Type B pancreatic cell (in vitro differentiated cells): Measurements from ENCODE around the gene KIF26B. TPM values are rescaled to one million over a fixed set of nuclear protein-coding genes. Genes with fewer than 3 reads are reported as not detected.
"Not testable (repeated sequence)": the region's sequence is repeated elsewhere in the genome, so short reads cannot be mapped to it uniquely, and the experiment has no call there.

Experiments
- DNase-seq: peaks from one replicate; pipeline ENCODE4 v3.0.0; 2021; ENCODE audit warnings: mixed read lengths; ENCODE audit not compliant: unreplicated experiment; ENCODE audit errors: extremely low spot score
- H3K27ac Mint-ChIP-seq: 2 replicates; pipeline ENCODE4 v1.8.0; 2021; ENCODE audit warnings: mild to moderate bottlenecking, mixed read lengths
- H3K27me3 Mint-ChIP-seq: 2 replicates; pipeline ENCODE4 v1.8.0; 2021; ENCODE audit warnings: mixed read lengths
- H3K36me3 Mint-ChIP-seq: 2 replicates; pipeline ENCODE4 v1.8.0; 2021; ENCODE audit warnings: mixed read lengths
- H3K4me1 Mint-ChIP-seq: one replicate; pipeline ENCODE4 v1.8.0; 2021; ENCODE audit warnings: mixed read lengths; ENCODE audit not compliant: unreplicated experiment
- H3K4me3 Mint-ChIP-seq: 2 replicates; pipeline ENCODE4 v1.8.0; 2021; ENCODE audit warnings: mild to moderate bottlenecking, mixed read lengths
- H3K9me3 Mint-ChIP-seq: 2 replicates; pipeline ENCODE4 v1.8.0; 2021; ENCODE audit warnings: mixed read lengths
- total RNA-seq: library from RNA; stranded (reverse); gene quantifications from 2 replicates; pipeline ENCODE4 v1.2.1, GENCODE V29; 2021; ENCODE audit warnings: low replicate concordance
- TF ChIP-seq, protein P1 (sequence below): fragments of 200-600 bp; sonication (generic); conservative IDR thresholded peaks from 2 replicates; pipeline ENCODE4 v1.5.0; 2021; ENCODE audit warnings: antibody characterized with exemption, mild to moderate bottlenecking

Gene KIF26B
- total RNA-seq, 1 donor from 2014 or later = 22.1 TPM

DNA sequence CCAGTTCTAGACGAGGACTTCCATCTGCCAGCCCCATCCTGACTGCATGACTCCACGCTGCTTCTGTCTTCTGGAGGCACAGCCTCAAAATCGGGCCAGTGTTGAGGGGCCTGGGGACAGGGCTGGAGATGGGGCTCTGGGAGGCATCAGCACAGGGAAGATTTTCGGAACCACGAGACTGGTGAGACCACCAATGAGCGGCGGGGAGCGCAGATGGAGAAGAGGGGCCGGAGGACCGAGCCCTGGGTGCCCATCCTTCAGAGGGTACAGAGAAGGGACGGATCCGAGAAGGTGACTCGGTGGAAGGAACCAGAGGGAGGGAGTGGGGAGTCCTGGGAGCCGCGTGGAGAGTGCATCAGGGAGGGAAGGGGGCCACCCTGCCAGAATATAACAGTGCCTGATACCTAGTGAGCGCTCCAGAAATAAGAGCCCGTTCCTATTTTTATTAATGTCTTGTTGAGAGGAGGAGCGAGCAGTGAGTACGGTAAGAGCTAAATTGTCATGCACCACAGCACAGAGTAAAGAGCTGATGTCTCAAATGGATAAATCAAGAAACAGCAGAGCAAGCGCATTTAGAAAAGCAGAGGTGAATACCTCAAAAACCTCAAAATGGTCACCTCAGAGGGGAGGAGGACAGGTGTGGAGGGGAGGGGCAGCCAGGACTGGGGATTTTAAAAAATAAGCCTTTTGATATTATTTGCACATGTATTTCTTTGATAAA lies 26.2 kb upstream of the KIF26B start:
- peaks cover 4% of the 10 kb centered on the region for H3K9me3 Mint-ChIP-seq
- no peak overlapping the region for H3K27ac Mint-ChIP-seq
- H3K4me3 Mint-ChIP-seq = no peak overlapping the region
- peaks cover 8% of the 10 kb centered on the region for H3K36me3 Mint-ChIP-seq
- no peak for DNase-seq
- TF ChIP-seq, protein P1, sequence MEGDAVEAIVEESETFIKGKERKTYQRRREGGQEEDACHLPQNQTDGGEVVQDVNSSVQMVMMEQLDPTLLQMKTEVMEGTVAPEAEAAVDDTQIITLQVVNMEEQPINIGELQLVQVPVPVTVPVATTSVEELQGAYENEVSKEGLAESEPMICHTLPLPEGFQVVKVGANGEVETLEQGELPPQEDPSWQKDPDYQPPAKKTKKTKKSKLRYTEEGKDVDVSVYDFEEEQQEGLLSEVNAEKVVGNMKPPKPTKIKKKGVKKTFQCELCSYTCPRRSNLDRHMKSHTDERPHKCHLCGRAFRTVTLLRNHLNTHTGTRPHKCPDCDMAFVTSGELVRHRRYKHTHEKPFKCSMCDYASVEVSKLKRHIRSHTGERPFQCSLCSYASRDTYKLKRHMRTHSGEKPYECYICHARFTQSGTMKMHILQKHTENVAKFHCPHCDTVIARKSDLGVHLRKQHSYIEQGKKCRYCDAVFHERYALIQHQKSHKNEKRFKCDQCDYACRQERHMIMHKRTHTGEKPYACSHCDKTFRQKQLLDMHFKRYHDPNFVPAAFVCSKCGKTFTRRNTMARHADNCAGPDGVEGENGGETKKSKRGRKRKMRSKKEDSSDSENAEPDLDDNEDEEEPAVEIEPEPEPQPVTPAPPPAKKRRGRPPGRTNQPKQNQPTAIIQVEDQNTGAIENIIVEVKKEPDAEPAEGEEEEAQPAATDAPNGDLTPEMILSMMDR = no peak
- H3K27me3 Mint-ChIP-seq = peaks cover 23% of the 10 kb centered on the region
- peaks cover 7% of the 10 kb centered on the region for H3K4me1 Mint-ChIP-seq

DNA sequence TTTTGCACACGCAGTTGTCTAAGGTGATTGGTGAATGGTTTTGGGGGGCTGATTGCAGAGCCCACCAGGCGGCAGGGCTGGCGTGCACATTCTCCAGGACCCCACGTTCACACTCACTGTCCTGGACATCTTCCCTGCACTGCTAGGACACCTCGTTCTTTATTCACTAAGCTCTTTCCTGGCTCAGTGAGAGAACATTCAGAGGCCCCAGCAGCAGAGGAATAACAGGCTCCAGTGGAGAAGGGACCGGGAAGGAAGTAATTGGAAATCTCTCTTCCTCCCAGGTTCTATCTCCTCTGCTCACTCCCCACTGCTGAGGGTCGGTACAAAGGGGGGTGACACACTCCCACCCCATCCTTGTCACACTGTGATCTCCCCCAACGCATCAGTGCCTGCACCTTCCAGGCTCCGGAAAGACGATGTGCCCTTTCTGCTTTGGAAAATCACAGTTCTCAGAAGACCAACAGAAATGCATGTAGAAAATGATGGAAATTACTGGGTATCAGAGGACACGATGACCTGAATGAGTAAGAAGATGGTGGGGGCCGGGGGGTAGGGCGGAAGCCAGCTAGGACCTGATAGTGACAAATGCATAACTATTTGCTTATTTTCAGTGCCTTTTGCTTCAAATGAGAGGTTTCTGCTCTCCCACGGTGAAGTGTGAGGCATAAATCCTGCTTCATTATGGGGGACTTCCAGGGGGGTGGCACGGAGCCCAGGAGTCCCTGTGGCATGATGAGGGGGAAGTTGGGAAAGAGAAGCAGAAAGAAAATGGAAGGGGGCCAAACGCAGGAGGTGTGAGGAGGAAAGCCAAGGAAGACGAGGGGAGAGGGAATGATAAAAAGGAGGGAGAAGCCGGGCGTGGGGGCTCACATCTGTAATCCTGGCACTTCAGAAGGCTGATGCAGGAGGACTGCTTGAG lies 25.2 kb upstream of the KIF26B start:
- peaks cover 19% of the 10 kb centered on the region for H3K27me3 Mint-ChIP-seq
- H3K9me3 Mint-ChIP-seq = peaks cover 2% of the 10 kb centered on the region
- H3K36me3 Mint-ChIP-seq = peaks cover 6% of the 10 kb centered on the region
- DNase-seq = no peak
- H3K4me3 Mint-ChIP-seq = no peak overlapping the region
- peaks cover 7% of the 10 kb centered on the region for H3K4me1 Mint-ChIP-seq
- TF ChIP-seq, protein P1 = no peak
- H3K27ac Mint-ChIP-seq = no peak overlapping the region

GRCh38 chr1:245130281-245131025 lies 24.3 kb upstream of the KIF26B start:
- H3K4me3 Mint-ChIP-seq, H3K36me3 Mint-ChIP-seq, H3K4me1 Mint-ChIP-seq, H3K27ac Mint-ChIP-seq, H3K9me3 Mint-ChIP-seq, DNase-seq: not testable (repeated sequence)
- H3K27me3 Mint-ChIP-seq = peaks cover 16% of the 10 kb centered on the region

DNA sequence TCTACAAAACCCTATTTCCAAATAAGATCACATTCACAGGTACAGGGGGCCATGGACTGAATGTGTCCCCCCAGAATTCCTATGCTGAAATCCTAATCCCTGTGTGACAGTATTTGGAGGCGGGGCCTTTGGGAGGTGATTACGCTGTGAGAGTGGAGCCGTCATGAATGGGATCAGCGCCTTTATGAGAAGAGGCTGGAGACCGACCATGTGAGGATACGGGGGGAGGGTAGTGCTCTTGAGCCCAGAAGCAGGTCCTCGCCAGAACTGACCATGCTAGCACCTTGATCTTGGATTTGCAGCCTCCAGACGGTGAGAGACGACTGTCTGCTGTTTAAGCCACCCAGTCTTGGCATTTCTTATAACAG lies 23.8 kb upstream of the KIF26B start:
- TF ChIP-seq, protein P1 = no peak
- peaks cover 7% of the 10 kb centered on the region for H3K4me1 Mint-ChIP-seq

GRCh38 chr1:245132771-245133170 lies 22.0 kb upstream of the KIF26B start:
- Mint-ChIP-seq H3K27ac (no peak overlapping the region), H3K4me3 (no peak overlapping the region), H3K4me1 (peaks cover 7% of the 10 kb centered on the region), H3K36me3 (no peaks in the 10 kb centered on the region), H3K9me3 (no peaks in the 10 kb centered on the region), H3K27me3 (peaks cover 19% of the 10 kb centered on the region)
- TF ChIP-seq, protein P1 = no peak
- DNase-seq = no peak

More for the DNA sequence above, 23.8 kb upstream of the KIF26B start:
- no peak overlapping the region for H3K4me3 Mint-ChIP-seq
- peaks cover 16% of the 10 kb centered on the region for H3K27me3 Mint-ChIP-seq
- no peak overlapping the region for H3K27ac Mint-ChIP-seq
- H3K9me3 Mint-ChIP-seq = no peaks in the 10 kb centered on the region
- DNase-seq = no peak
- no peaks in the 10 kb centered on the region for H3K36me3 Mint-ChIP-seq
